ENCODE measurements around the gene SLC6A15.

DNA sequence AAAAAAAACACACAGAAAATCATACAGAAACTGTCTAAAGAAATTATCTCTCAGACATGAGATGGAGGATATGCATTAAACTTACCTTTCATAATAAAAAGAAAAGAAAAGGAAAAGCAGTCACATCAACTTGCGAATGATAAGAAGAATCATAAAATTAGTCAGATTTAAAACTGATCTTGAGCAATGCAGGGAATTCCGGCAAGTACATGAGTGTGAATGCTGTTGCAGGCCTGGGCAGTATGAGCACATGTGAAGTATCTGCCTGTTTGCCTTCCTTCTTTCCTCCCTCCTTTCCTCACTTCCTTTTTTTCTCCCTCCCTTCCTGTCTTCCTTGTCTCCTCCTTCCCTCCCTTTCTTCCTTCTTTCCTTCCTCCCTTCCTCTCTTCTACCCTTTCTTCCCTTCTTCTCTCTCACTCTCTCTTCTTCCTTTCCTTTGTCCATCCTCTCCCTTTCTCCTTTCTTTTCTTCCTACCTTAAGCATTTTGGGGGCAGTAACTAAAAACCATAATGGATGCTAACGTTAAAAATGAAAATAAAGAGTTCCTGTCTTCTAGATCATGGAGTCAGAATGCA lies 38.5 kb upstream of the SLC6A15 start:
- TF ChIP-seq, protein P1, sequence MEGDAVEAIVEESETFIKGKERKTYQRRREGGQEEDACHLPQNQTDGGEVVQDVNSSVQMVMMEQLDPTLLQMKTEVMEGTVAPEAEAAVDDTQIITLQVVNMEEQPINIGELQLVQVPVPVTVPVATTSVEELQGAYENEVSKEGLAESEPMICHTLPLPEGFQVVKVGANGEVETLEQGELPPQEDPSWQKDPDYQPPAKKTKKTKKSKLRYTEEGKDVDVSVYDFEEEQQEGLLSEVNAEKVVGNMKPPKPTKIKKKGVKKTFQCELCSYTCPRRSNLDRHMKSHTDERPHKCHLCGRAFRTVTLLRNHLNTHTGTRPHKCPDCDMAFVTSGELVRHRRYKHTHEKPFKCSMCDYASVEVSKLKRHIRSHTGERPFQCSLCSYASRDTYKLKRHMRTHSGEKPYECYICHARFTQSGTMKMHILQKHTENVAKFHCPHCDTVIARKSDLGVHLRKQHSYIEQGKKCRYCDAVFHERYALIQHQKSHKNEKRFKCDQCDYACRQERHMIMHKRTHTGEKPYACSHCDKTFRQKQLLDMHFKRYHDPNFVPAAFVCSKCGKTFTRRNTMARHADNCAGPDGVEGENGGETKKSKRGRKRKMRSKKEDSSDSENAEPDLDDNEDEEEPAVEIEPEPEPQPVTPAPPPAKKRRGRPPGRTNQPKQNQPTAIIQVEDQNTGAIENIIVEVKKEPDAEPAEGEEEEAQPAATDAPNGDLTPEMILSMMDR (conservative IDR thresholded peaks at IDR 0.05 in 1 of 2, IDR thresholded peaks at IDR 0.05 in 1 of 2; ENCODE audit: low read depth in 1 of 2, low read length in 2 of 2), result no peak
- no peak for TF ChIP-seq EZH2 (IDR thresholded peaks at IDR 0.05; ENCODE audit: low read length, missing control alignments)

All from fibroblast of lung (primary cell).